ENCODE measurements around the gene SYTL3. TPM values are rescaled to one million over a fixed set of nuclear protein-coding genes. Genes with fewer than 3 reads are reported as not detected.
"Not testable (repeated sequence)": the region's sequence is repeated elsewhere in the genome, so short reads cannot be mapped to it uniquely, and the experiment has no call there.

Gene SYTL3, protein sequence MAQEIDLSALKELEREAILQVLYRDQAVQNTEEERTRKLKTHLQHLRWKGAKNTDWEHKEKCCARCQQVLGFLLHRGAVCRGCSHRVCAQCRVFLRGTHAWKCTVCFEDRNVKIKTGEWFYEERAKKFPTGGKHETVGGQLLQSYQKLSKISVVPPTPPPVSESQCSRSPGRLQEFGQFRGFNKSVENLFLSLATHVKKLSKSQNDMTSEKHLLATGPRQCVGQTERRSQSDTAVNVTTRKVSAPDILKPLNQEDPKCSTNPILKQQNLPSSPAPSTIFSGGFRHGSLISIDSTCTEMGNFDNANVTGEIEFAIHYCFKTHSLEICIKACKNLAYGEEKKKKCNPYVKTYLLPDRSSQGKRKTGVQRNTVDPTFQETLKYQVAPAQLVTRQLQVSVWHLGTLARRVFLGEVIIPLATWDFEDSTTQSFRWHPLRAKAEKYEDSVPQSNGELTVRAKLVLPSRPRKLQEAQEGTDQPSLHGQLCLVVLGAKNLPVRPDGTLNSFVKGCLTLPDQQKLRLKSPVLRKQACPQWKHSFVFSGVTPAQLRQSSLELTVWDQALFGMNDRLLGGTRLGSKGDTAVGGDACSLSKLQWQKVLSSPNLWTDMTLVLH
- total RNA-seq: 10 to 100 TPM in 1 of 2 donors, 1 to 10 TPM in 1; 9.9 to 12.1 TPM

DNA sequence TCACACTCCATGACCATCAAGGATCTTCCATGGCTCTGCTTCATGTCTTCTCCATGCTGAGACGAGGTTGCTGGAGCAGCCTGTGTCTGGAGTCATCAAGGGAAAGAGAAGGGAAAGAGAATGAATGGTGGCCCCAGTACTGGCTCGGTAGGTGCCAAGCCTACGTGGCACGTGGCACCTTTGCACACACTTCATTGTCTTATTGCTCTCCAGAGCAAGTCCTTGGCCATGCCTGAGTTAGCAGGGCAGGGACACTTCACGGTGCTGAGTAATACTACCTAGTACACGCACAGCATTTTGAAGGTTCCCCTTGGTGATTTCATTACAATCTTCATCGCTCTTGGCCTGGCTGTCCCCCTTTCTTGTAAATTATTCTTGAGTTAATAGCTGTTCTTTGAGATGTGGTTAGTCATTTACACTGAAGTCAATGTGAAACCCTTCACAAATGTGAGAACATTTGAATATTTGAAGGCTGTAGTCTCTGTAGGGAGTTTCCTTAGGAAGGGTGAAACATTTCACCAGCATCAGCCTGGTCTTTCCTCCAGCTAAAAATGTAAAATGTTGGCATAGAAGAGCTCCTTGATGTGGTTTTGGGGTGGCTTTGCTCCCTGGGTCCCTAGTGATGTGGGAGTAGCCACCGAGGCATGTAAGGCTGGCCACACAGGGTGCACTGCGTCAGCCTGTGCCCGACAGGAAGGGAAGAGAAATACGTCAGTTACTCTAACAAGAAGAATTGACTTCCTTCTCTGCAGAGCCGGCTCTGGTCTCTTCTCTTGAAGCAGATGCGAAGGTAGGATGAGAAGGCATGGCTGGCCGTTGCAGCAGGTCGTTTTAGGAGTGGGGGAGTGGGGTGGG, at the start of gene SYTL3:
SYTL3 (plus strand) TSS at position 766 of the 855 bp plus-strand sequence. CDS start 13,215 bp downstream, outside the sequence.
- H3K27ac ChIP-seq: no peak within 1 kb of the TSS
- DNase-seq (ENCODE audit: low spot score): no peak
- H3K36me3 ChIP-seq: no peaks in the 10 kb centered on the region
- no peaks in the 10 kb centered on the region for H3K4me1 ChIP-seq (replicated peaks)
- TF ChIP-seq POLR2AphosphoS5 (IDR thresholded peaks at IDR 0.05) (peak; percentile 41), POLR2A (IDR thresholded peaks at IDR 0.05) (peak; percentile 27)
- TF ChIP-seq, protein P1, sequence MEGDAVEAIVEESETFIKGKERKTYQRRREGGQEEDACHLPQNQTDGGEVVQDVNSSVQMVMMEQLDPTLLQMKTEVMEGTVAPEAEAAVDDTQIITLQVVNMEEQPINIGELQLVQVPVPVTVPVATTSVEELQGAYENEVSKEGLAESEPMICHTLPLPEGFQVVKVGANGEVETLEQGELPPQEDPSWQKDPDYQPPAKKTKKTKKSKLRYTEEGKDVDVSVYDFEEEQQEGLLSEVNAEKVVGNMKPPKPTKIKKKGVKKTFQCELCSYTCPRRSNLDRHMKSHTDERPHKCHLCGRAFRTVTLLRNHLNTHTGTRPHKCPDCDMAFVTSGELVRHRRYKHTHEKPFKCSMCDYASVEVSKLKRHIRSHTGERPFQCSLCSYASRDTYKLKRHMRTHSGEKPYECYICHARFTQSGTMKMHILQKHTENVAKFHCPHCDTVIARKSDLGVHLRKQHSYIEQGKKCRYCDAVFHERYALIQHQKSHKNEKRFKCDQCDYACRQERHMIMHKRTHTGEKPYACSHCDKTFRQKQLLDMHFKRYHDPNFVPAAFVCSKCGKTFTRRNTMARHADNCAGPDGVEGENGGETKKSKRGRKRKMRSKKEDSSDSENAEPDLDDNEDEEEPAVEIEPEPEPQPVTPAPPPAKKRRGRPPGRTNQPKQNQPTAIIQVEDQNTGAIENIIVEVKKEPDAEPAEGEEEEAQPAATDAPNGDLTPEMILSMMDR (IDR thresholded peaks at IDR 0.05): no peak
- intact Hi-C loops (cut with DNase I): no loop called here
- no peaks in the 10 kb centered on the region for H3K9me3 ChIP-seq
- 65% methylated on average over 15 of the region's 15 CpGs for WGBS
- H3K27me3 ChIP-seq (replicated peaks; ENCODE audit: insufficient read depth): no peaks in the 10 kb centered on the region
- H3K4me3 ChIP-seq: no peak within 1 kb of the TSS

DNA sequence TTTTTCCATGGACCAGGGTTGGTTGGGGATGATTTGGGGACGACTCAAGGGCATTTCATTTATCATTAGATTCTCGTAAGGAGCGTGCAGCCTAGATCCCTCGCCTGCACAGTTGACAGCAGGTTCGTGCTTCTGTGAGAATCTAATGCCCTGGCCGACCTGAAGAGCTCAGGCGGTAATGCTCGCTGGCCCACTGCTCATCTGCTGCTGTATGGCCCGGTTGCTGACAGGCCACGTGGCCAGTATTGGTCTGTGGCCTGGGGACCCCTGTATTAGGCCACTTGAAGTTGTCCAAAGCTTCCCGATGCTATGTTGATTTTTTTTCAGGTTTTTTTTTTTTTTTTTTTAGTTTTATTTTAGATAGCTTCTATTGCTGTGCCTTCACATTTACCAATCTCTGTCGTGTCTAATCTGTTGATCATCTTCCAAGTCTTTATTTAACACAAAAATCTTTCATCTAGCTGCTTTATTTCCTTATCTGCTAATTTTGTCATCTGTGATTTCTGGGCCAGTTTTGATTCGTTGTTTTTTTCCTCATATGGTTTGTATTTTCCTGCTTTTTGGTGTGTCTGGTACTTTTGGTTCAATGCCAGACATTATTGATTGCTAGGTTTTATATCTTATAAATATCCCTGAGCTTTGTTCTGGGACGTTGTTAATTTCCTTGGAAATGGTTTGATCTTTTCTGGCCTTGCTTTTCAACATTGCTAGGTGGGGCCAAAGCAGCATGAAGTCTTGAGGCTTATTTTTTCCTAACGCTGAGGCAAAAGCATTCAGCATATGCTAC, 46.4 kb upstream of the SYTL3 start:
- no peaks in the 10 kb centered on the region for H3K4me1 ChIP-seq (replicated peaks)
- no peaks in the 10 kb centered on the region for H3K27me3 ChIP-seq (replicated peaks; ENCODE audit: insufficient read depth)
- H3K9me3 ChIP-seq: no peaks in the 10 kb centered on the region
- H3K4me3 ChIP-seq: no peak overlapping the region
- H3K36me3 ChIP-seq: peaks cover 0 to 10% of the 10 kb centered on the region in 2 donors
- intact Hi-C loops (cut with DNase I): loop anchor here (10.0 kb wide), 1 partner anchor 89 kb away; no protein-coding TSS in a partner anchor
- TF ChIP-seq POLR2AphosphoS5 (IDR thresholded peaks at IDR 0.05) (no peak), POLR2A (IDR thresholded peaks at IDR 0.05) (no peak)
- TF ChIP-seq, protein P1 (IDR thresholded peaks at IDR 0.05): no peak
- no peak overlapping the region for H3K27ac ChIP-seq
- 74% methylated on average over 15 of the region's 15 CpGs for WGBS
- no peak for DNase-seq (ENCODE audit: low spot score)

DNA sequence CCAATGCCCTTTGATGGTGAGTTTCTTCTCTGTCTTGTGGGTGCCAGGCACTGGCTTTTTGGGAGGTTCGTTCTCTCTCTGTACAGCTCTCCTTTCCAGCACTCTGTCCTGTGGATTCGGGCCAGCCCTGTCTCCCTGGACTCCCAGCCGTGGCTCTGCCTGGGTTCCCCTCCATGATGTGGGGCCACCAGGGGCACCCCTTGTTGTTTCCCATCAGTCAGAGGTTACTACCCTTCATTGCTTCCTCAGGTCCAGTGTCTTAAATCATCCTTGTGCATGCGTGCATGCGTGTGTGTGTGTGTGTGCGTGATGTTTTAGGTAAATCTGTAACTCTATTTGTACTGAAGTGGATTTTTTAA, 45.8 kb upstream of the SYTL3 start:
- Histone ChIP-seq H3K9me3 (no peaks in the 10 kb centered on the region), H3K36me3 (peaks cover 0 to 10% of the 10 kb centered on the region in 2 donors), H3K27ac (no peak overlapping the region), H3K4me3 (no peak overlapping the region), H3K27me3 (replicated peaks; ENCODE audit: insufficient read depth) (no peaks in the 10 kb centered on the region), H3K4me1 (replicated peaks) (no peaks in the 10 kb centered on the region)
- intact Hi-C loops (cut with DNase I): loop anchor here (10.0 kb wide), 1 partner anchor 89 kb away; no protein-coding TSS in a partner anchor
- TF ChIP-seq POLR2AphosphoS5 (IDR thresholded peaks at IDR 0.05): no peak
- TF ChIP-seq, protein P1 (IDR thresholded peaks at IDR 0.05): no peak
- no peak for TF ChIP-seq POLR2A (IDR thresholded peaks at IDR 0.05)
- DNase-seq (ENCODE audit: low spot score): no peak
- 80% methylated on average over 6 of the region's 6 CpGs for WGBS

DNA sequence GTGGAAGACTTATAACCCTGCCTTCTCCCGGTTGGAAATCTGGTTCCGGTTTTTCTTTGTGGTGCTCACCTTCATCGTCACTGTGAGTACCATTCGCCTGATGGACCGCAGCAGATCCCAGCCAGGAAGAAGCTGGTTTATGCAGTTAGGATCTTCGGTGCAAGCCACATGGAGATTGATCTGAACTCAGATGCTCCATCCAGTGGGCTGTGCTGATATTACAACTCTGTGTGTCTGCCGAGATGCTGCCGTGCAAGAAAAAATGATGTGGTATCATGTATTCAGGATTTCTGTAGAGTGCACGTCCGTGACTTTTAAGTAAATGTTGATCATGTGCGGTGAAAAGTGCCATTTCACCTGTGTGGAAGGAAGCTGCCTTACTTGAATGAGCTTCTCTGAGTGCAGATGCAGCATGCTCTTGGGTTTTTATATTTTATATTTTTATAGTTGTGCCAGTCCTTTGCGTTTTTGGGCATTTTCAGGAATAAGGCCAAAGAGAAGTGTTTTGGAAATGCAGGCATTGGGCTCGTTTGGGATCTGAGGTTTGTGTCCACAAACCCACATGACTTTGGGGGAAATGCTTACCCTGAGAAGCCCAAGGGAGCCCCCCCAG, 44.5 kb upstream of the SYTL3 start:
- Histone ChIP-seq H3K9me3 (no peaks in the 10 kb centered on the region), H3K4me1 (replicated peaks) (no peaks in the 10 kb centered on the region), H3K27me3 (replicated peaks; ENCODE audit: insufficient read depth) (no peaks in the 10 kb centered on the region), H3K27ac (no peak overlapping the region), H3K36me3 (peaks cover 0 to 6% of the 10 kb centered on the region in 2 donors), H3K4me3 (no peak overlapping the region)
- intact Hi-C loops (cut with DNase I): loop anchor here (5.0 to 10.0 kb wide), 2 partner anchors 91 to 383 kb away; no protein-coding TSS in a partner anchor
- TF ChIP-seq POLR2AphosphoS5 (IDR thresholded peaks at IDR 0.05): peak; percentile 28
- no peak for TF ChIP-seq POLR2A (IDR thresholded peaks at IDR 0.05)
- TF ChIP-seq, protein P1 (IDR thresholded peaks at IDR 0.05): peak in 3 of 4 experiments; percentile 50 to 83 (median 70)
- WGBS: 36% methylated on average over 13 of the region's 13 CpGs
- DNase-seq (ENCODE audit: low spot score): peak; percentile 55

DNA sequence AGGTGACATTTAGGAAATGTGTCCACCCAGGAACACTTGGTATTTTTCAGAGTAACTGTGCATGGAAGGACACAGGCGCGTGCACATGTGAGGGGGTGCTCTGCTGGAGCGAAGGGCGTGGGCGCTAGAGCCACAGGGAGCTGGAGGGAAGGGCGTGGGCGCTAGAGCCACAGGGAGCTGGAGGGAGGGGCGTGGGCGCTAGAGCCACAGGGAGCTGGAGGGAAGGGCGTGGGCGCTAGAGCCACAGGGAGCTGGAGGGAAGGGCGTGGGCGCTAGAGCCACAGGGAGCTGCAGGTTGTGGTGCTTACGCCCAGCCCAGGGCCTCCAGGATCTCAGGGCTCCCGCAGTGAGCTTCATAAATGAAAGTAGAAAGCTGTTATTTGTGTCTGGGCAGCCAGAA, 43.8 kb upstream of the SYTL3 start:
- not testable (repeated sequence) for H3K9me3 ChIP-seq; H3K27me3 ChIP-seq (replicated peaks; ENCODE audit: insufficient read depth); H3K4me1 ChIP-seq (replicated peaks); DNase-seq (ENCODE audit: low spot score); H3K27ac ChIP-seq; H3K36me3 ChIP-seq; H3K4me3 ChIP-seq
- WGBS: 97% methylated on average over 15 of the region's 15 CpGs
- intact Hi-C loops (cut with DNase I): loop anchor here (5.0 to 10.0 kb wide), 2 partner anchors 91 to 384 kb away; no protein-coding TSS in a partner anchor

Measured in prostate gland (tissue), 2 donors.